Smooth muscle cell (in vitro differentiated cells): ENCODE results near the gene KCNH4. TPM values are rescaled to one million over a fixed set of nuclear protein-coding genes. Genes with fewer than 3 reads are reported as not detected.
"Not testable (repeated sequence)": the region's sequence is repeated elsewhere in the genome, so short reads cannot be mapped to it uniquely, and the experiment has no call there.

Experiments
- DNase-seq: peaks from one replicate; lab custom pipeline; 2025; ENCODE audit not compliant: unreplicated experiment; lab: John Stamatoyannopoulos, UW
- H2AFZ ChIP-seq: fragments of 200-600 bp; sonication (generic); 2 replicates; pipeline ENCODE4 v1.6.0; 2016; ENCODE audit warnings: antibody characterized with exemption, low read depth, mild to moderate bottlenecking
- H3F3A ChIP-seq: fragments of 200-600 bp; sonication (generic); 2 replicates; pipeline ENCODE4 v1.6.0; 2017; ENCODE audit warnings: antibody characterized with exemption, low read depth
- H3K27ac ChIP-seq: fragments of 200-600 bp; sonication (generic); 2 replicates; pipeline ENCODE4 v1.5.1; 2016; ENCODE audit warnings: low read depth, mild to moderate bottlenecking
- H3K27me3 ChIP-seq: fragments of 200-600 bp; sonication (generic); 2 replicates; pipeline ENCODE4 v1.6.1; 2016; ENCODE audit warnings: low read depth, mild to moderate bottlenecking
- H3K36me3 ChIP-seq: fragments of 200-600 bp; sonication (generic); 2 replicates; pipeline ENCODE4 v1.5.1; 2016; ENCODE audit warnings: low read depth
- H3K4me1 ChIP-seq: fragments of 200-600 bp; sonication (generic); 2 replicates; pipeline ENCODE4 v1.5.1; 2016; ENCODE audit warnings: low read depth
- H3K4me2 ChIP-seq: fragments of 200-600 bp; sonication (generic); 2 replicates; pipeline ENCODE4 v1.6.0; 2016; ENCODE audit warnings: mild to moderate bottlenecking
- H3K4me3 ChIP-seq: fragments of 200-600 bp; sonication (generic); 2 replicates; pipeline ENCODE4 v1.5.1; 2016; ENCODE audit warnings: mild to moderate bottlenecking
- H3K79me2 ChIP-seq: fragments of 200-600 bp; sonication (generic); 2 replicates; pipeline ENCODE4 v1.6.0; 2016; ENCODE audit warnings: low read depth, mild to moderate bottlenecking
- H3K9ac ChIP-seq: fragments of 200-600 bp; sonication (generic); 2 replicates; pipeline ENCODE4 v1.6.0; 2016; ENCODE audit warnings: low read depth
- H3K9me3 ChIP-seq: fragments of 200-600 bp; sonication (generic); replicated peaks from 2 replicates; pipeline ENCODE4 v1.5.1; 2016; ENCODE audit warnings: low read depth
- H4K20me1 ChIP-seq: fragments of 200-600 bp; sonication (generic); 2 replicates; pipeline ENCODE4 v1.6.0; 2016; ENCODE audit warnings: low read depth
- CTCF ChIP-seq: fragments of 200-600 bp; sonication (generic); IDR thresholded peaks from 2 replicates; pipeline ENCODE4 v1.5.1; 2017; ENCODE audit warnings: borderline replicate concordance, mild to moderate bottlenecking, antibody characterized with exemption; ENCODE audit not compliant: insufficient read depth, poor library complexity, severe bottlenecking
- WGBS: methylation state at CpG from one replicate; pipeline ENCODE4 v1.1.7; 2016; ENCODE audit warnings: low lambda C conversion rate; 5-methylcytosine and 5-hydroxymethylcytosine counted together
- polyA plus RNA-seq: library from polyadenylated mRNA; unstranded; fragments of >200 nt; fragmentation: Nextera tagmentation; extraction: Ambion mirVana; gene quantifications from 2 replicates; pipeline ENCODE4 v1.2.1, GENCODE V29; 2016
- total RNA-seq: library from RNA; depleted of rRNA; stranded (reverse); fragments of >200 nt; gene quantifications from 2 replicates; pipeline ENCODE4 v1.2.3, GENCODE V29; 2014

Gene KCNH4
- total and polyA plus RNA-seq, 2 experiments from 2014 or later, result not detected

- H3K4me3 ChIP-seq, result no peak overlapping the region
- H4K20me1 ChIP-seq, result no peaks in the 10 kb centered on the region
- H3K27me3 ChIP-seq, result no peaks in the 10 kb centered on the region
- DNase-seq, result no peak
- H3K36me3 ChIP-seq, result peaks cover 12% of the 10 kb centered on the region
- TF ChIP-seq CTCF, result no peak
- H3K4me1 ChIP-seq, result no peaks in the 10 kb centered on the region
- H3F3A ChIP-seq, result no peaks in the 10 kb centered on the region
- WGBS, result 89% methylated on average over 2 of the region's 2 CpGs
- no peaks in the 10 kb centered on the region for H3K9me3 ChIP-seq
- no peak overlapping the region for H3K4me2 ChIP-seq
- no peak overlapping the region for H3K27ac ChIP-seq
- H3K9ac ChIP-seq, result no peak overlapping the region
- H3K79me2 ChIP-seq, result no peaks in the 10 kb centered on the region
- no peak overlapping the region for H2AFZ ChIP-seq
These were observed 33.2 kb upstream of the KCNH4 start for GRCh38 chr17:42214156-42214555.

GRCh38 chr17:42212382-42212781 is 31.4 kb upstream of the KCNH4 start:
- Histone ChIP-seq H3K4me2 (no peak overlapping the region), H4K20me1 (no peaks in the 10 kb centered on the region), H3K9me3 (no peaks in the 10 kb centered on the region), H3F3A (no peaks in the 10 kb centered on the region), H3K4me3 (no peak overlapping the region), H3K4me1 (no peaks in the 10 kb centered on the region), H3K9ac (no peak overlapping the region), H3K27me3 (no peaks in the 10 kb centered on the region), H3K27ac (no peak overlapping the region), H3K79me2 (no peaks in the 10 kb centered on the region), H3K36me3 (peaks cover 12% of the 10 kb centered on the region), H2AFZ (no peak overlapping the region)
- no peak for DNase-seq
- TF ChIP-seq CTCF, result no peak
- 94% methylated on average over 7 of the region's 7 CpGs for WGBS

GRCh38 chr17:42211921-42212341 is 31.0 kb upstream of the KCNH4 start:
- H3K4me2 ChIP-seq, H3K79me2 ChIP-seq, H3K4me3 ChIP-seq, H3K27ac ChIP-seq, H4K20me1 ChIP-seq, H3F3A ChIP-seq, H2AFZ ChIP-seq, H3K9ac ChIP-seq, H3K4me1 ChIP-seq, H3K9me3 ChIP-seq, H3K27me3 ChIP-seq, DNase-seq: not testable (repeated sequence)
- 96% methylated on average over 9 of the region's 9 CpGs for WGBS
- peaks cover 12% of the 10 kb centered on the region for H3K36me3 ChIP-seq

- Histone ChIP-seq H3K27me3 (no peaks in the 10 kb centered on the region), H2AFZ (no peak overlapping the region), H3K79me2 (no peaks in the 10 kb centered on the region), H3K27ac (no peak overlapping the region), H3K36me3 (peaks cover 12% of the 10 kb centered on the region), H3K9ac (no peak overlapping the region), H3K4me2 (no peak overlapping the region), H3K4me1 (no peaks in the 10 kb centered on the region), H3F3A (no peaks in the 10 kb centered on the region), H4K20me1 (no peaks in the 10 kb centered on the region), H3K9me3 (no peaks in the 10 kb centered on the region), H3K4me3 (no peak overlapping the region)
- TF ChIP-seq CTCF, result no peak
- no peak for DNase-seq
- 97% methylated on average over 6 of the region's 6 CpGs for WGBS
These were observed 29.1 kb upstream of the KCNH4 start for GRCh38 chr17:42210046-42210445.

GRCh38 chr17:42206153-42206612 is 25.2 kb upstream of the KCNH4 start:
- 96% methylated on average over 8 of the region's 8 CpGs for WGBS
- not testable (repeated sequence) for H3F3A ChIP-seq

More at GRCh38 chr17:42206153-42206612, 25.2 kb upstream of the KCNH4 start:
- not testable (repeated sequence) for H3K79me2 ChIP-seq, H3K4me3 ChIP-seq, H3K4me1 ChIP-seq, H3K27me3 ChIP-seq, DNase-seq, H3K27ac ChIP-seq, H2AFZ ChIP-seq, H4K20me1 ChIP-seq, H3K9ac ChIP-seq, H3K9me3 ChIP-seq, H3K4me2 ChIP-seq
- H3K36me3 ChIP-seq, result peaks cover 12% of the 10 kb centered on the region
